HCT116 (cell line): ENCODE data around the gene PCDHGC4.

ENCODE experiments used
- CEBPB ChIP-seq: IDR thresholded peaks from 2 replicates; pipeline ENCODE4 v1.6.1; 2012; ENCODE audit warnings: low read depth
- EGR1 ChIP-seq: IDR thresholded peaks from 2 replicates; pipeline ENCODE4 v1.6.1; 2012; ENCODE audit warnings: low read depth
- EZH2 ChIP-seq: fragments of 200-600 bp; sonication (generic); IDR thresholded peaks from 2 replicates; pipeline ENCODE4 v1.6.1; 2017; ENCODE audit warnings: antibody characterized with exemption, mixed run types
- POLR2A ChIP-seq: IDR thresholded peaks from 2 replicates; pipeline ENCODE4 v1.7.0; 2011; ENCODE audit warnings: borderline replicate concordance; ENCODE audit not compliant: insufficient read depth, insufficient read length; ENCODE audit errors: extremely low read depth
- POLR2AphosphoS5 ChIP-seq: IDR thresholded peaks from 2 replicates; pipeline ENCODE4 v1.6.1; 2011; ENCODE audit warnings: mild to moderate bottlenecking, low read depth, low read length, moderate library complexity
- RAD21 ChIP-seq: IDR thresholded peaks from 2 replicates; pipeline ENCODE4 v1.6.1; 2012; ENCODE audit warnings: low read depth, mild to moderate bottlenecking
- SIN3A ChIP-seq: IDR thresholded peaks from 2 replicates; pipeline ENCODE4 v1.6.1; 2012; ENCODE audit warnings: low read depth
- SP1 ChIP-seq: IDR thresholded peaks from 2 replicates; pipeline ENCODE4 v1.6.1; 2012; ENCODE audit warnings: low read depth
- SRF ChIP-seq: IDR thresholded peaks from 2 replicates; pipeline ENCODE4 v1.6.1; 2012; ENCODE audit warnings: low read depth
- YY1 ChIP-seq: IDR thresholded peaks from 2 replicates; pipeline ENCODE4 v1.6.1; 2011; ENCODE audit warnings: low read length, low read depth, moderate library complexity, mild to moderate bottlenecking; ENCODE audit not compliant: insufficient replicate concordance; ENCODE audit errors: extremely low read depth
- ZBTB33 ChIP-seq: IDR thresholded peaks from 2 replicates; pipeline ENCODE4 v1.6.1; 2011; ENCODE audit warnings: mild to moderate bottlenecking, low read length, moderate library complexity; ENCODE audit not compliant: insufficient replicate concordance; ENCODE audit errors: extremely low read depth
- ZNF274 ChIP-seq: fragments of 200-500 bp; sonication (Bioruptor generic); IDR thresholded peaks from 2 replicates; pipeline ENCODE4 v1.6.1; 2014; ENCODE audit warnings: mild to moderate bottlenecking, low read depth, low read length, inconsistent platforms
- TF ChIP-seq, protein P1 (sequence below), 3 experiments: fragments of 200-600 bp in 1 of 3; sonication (generic) in 1 of 3; IDR thresholded peaks in 2 of 3; conservative IDR thresholded peaks in 1 of 3; 2 replicates each; pipeline ENCODE4 v1.5.1; 2012 to 2017; ENCODE audit warnings: low read depth in 2 of 3, low read length in 2 of 3, antibody characterized with exemption in 1 of 3, borderline replicate concordance in 1 of 3, control low read depth in 1 of 3, mild to moderate bottlenecking in 1 of 3, mixed read lengths in 1 of 3, mixed run types in 1 of 3, moderate library complexity in 1 of 3; ENCODE audit not compliant: insufficient read depth in 1 of 3

- TF ChIP-seq POLR2AphosphoS5 (no peak), SRF (no peak), EGR1 (no peak), POLR2A (no peak), SP1 (no peak), EZH2 (no peak), YY1 (no peak), SIN3A (no peak), CEBPB (no peak), ZNF274 (no peak), ZBTB33 (no peak), RAD21 (no peak)
- TF ChIP-seq, protein P1, sequence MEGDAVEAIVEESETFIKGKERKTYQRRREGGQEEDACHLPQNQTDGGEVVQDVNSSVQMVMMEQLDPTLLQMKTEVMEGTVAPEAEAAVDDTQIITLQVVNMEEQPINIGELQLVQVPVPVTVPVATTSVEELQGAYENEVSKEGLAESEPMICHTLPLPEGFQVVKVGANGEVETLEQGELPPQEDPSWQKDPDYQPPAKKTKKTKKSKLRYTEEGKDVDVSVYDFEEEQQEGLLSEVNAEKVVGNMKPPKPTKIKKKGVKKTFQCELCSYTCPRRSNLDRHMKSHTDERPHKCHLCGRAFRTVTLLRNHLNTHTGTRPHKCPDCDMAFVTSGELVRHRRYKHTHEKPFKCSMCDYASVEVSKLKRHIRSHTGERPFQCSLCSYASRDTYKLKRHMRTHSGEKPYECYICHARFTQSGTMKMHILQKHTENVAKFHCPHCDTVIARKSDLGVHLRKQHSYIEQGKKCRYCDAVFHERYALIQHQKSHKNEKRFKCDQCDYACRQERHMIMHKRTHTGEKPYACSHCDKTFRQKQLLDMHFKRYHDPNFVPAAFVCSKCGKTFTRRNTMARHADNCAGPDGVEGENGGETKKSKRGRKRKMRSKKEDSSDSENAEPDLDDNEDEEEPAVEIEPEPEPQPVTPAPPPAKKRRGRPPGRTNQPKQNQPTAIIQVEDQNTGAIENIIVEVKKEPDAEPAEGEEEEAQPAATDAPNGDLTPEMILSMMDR (IDR thresholded peaks at IDR 0.05 in 2 of 3, conservative IDR thresholded peaks at IDR 0.05 in 1 of 3; ENCODE audit: borderline replicate concordance in 1 of 3, insufficient read depth in 1 of 3, low read depth in 2 of 3, low read length in 2 of 3) = no peak
These were observed 19.5 kb upstream of the PCDHGC4 start for GRCh38 chr5:141465351-141465750.
